HG03039 (cell line): ENCODE results near the gene DISP3.
"Not testable (repeated sequence)": the region's sequence is repeated elsewhere in the genome, so short reads cannot be mapped to it uniquely, and the experiment has no call there.

Experiments
- ATAC-seq: cut with Tn5 transposase; IDR thresholded peaks from one replicate; pipeline ENCODE4 v1.9.1; 2021; ENCODE audit warnings: mild to moderate bottlenecking, moderate library complexity; ENCODE audit not compliant: unreplicated experiment

DISP3 gene

GRCh38 chr1:11571906-11572616 lies 93.1 kb downstream of the DISP3 start:
- ATAC-seq, result no peak

GRCh38 chr1:11573116-11573692 lies 94.2 kb downstream of the DISP3 start:
- no peak for ATAC-seq

- ATAC-seq, result no peak
Observed at GRCh38 chr1:11575553-11575952, 96.6 kb downstream of the DISP3 start.

DNA sequence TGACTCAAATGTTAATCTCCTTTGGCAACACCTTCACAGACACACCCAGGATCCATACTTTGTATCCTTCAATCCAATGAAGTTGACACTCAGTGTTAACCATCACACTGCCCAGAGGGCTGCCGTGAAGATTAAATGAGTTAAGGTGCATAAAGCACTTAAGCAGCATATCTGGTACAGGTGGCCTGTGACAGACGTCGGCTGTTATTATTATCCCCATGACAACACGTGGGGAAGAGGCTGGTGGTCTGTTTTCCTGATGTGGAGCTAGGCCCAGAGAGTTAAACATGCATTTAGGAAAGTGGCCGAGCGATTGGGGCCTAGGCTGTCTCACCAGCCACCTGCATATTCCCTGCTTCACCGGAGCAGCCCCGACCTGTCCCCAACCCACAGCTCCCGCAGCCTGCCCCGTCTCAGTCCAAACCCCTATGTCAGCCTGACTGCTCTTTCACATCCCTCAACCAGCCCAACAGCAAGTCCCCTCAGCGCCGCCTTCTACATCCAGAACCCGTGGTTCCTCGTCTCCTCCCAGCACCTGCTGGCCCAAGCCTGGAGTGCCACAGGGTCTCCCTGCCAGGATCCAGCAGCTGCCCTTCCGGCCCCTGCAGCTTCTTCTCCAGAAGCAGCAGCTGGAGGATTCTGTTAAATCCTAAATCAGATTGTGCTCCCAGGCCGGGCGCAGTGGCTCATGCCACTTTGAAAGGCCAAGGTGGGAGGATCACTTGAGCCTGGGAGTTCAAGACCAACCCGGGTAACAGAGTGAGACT lies 97.3 kb downstream of the DISP3 start:
- ATAC-seq, result no peak

GRCh38 chr1:11578004-11578403 lies 99.0 kb downstream of the DISP3 start:
- no peak for ATAC-seq

DNA sequence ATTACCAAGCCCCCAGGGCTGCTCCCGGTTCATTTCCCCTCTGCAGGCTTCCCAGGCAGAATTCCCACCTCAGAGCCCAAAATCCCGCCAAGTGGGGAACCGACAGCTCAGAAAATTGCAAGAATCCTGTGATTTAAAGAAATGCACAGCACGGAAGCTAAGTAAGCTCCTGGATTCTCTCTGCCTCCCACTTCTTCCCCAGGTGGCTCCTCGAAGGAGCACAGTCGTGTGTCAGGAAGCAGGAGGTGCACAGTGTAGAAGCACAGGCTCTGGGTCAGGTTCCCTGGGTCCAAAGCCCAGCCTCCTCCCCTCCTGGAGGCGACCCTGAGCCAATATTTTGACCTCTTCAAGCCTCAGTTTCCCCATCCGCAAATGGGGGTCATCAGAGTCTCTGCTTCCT lies 100.6 kb downstream of the DISP3 start:
- ATAC-seq, result no peak

DNA sequence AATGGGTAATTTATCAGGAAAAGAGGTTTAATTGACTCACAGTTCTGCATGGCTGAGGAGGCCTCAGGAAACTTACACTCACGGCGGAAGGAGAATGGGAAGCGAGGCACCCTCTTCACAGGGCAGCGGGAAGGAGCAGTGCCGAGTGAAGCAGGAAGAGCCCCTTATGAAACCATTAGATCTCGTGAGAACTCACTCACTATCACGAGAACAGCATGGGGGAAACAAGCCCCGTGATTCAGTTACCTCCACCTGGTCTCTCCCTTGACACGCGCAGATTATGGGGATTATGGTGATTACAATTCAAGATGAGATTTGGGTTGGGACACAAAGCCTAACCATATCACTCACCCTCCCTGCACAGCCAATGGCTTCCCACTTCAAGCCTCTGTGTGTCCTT lies 101.1 kb downstream of the DISP3 start:
- ATAC-seq, result not testable (repeated sequence)

- no peak for ATAC-seq
Observed at GRCh38 chr1:11581445-11581991, 102.6 kb downstream of the DISP3 start.

DNA sequence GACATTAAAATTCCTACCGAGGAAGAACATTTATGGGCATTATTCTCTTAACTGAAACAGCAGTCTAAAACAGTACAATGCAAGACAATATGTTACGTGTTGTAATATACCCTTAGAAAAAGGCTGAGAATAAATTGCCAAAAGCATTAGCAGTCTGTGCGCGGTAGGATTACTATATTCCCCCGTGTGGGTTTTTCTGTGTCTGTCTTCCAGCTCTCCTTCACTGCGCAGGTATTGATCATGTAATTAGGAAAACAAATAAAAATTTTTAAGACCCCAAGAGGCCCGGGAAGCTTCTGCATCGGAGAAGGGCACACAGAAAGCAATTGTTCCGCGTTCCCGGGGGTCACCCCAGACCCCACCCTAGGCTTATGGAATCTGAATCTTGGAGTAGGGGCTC lies 106.4 kb downstream of the DISP3 start:
- no peak for ATAC-seq
